K562 (cell line): ENCODE results near the gene NSMF. TPM values are rescaled to one million over a fixed set of nuclear protein-coding genes. Genes with fewer than 3 reads are reported as not detected.

Source experiments
- ARHGAP35 ChIP-seq: fragments of 450-650 bp; IDR thresholded peaks from 2 replicates; pipeline ENCODE4 v1.6.1; 2018; ENCODE audit not compliant: partially characterized antibody
- BCL6 ChIP-seq: fragments of 250-450 bp; sonication (Bioruptor Pico); IDR thresholded peaks from 2 replicates; pipeline ENCODE4 v1.4.0; 2020
- CEBPG ChIP-seq, 3 experiments: fragments of 200-800 bp in 1 of 3; sonication (Bioruptor generic) in 1 of 3; sonication (generic) in 1 of 3; formaldehyde crosslinking in 1 of 3; IDR thresholded peaks in 2 of 3; conservative IDR thresholded peaks in 1 of 3; 2 replicates each; pipeline versions ENCODE4 v1.6.1 to v1.8.0; 2016 to 2022; ENCODE audit warnings: missing compliant biosample characterization in 2 of 3, missing genetic modification characterization in 2 of 3, mild to moderate bottlenecking in 1 of 3, missing genetic modification reagents in 1 of 3
- CHAMP1 ChIP-seq: fragments of 450-650 bp; IDR thresholded peaks from 2 replicates; pipeline ENCODE4 v1.6.1; 2016; ENCODE audit warnings: mild to moderate bottlenecking
- CTCFL ChIP-seq: IDR thresholded peaks from 2 replicates; pipeline ENCODE4 v1.6.1; 2011; ENCODE audit warnings: borderline replicate concordance, low read depth, mild to moderate bottlenecking, moderate library complexity, low read length; ENCODE audit not compliant: insufficient read depth, poor library complexity, severe bottlenecking
- ETV1 ChIP-seq: fragments of 450-650 bp; conservative IDR thresholded peaks from 2 replicates; pipeline ENCODE4 v1.6.1; 2016; ENCODE audit warnings: missing genetic modification characterization, control low read depth, low read depth, missing compliant biosample characterization
- GMEB1 ChIP-seq: fragments of 250-450 bp; sonication (Bioruptor Pico); IDR thresholded peaks from 2 replicates; pipeline ENCODE4 v1.4.0; 2020; ENCODE audit warnings: mild to moderate bottlenecking
- HBP1 ChIP-seq: fragments of 450-650 bp; formaldehyde crosslinking; IDR thresholded peaks from 2 replicates; pipeline ENCODE4 v1.4.0; 2022; ENCODE audit warnings: missing genetic modification characterization
- MAFG ChIP-seq: fragments of 450-650 bp; conservative IDR thresholded peaks from 2 replicates; pipeline ENCODE4 v1.6.1; 2016; ENCODE audit warnings: missing genetic modification characterization, missing compliant biosample characterization
- STAG1 ChIP-seq: sonication (generic); formaldehyde crosslinking; IDR thresholded peaks from 2 replicates; pipeline ENCODE4 v1.5.0; 2020; ENCODE audit warnings: missing genetic modification reagents, borderline replicate concordance
- ZBTB5 ChIP-seq: fragments of 450-650 bp; IDR thresholded peaks from 2 replicates; pipeline ENCODE4 v1.6.1; 2017; ENCODE audit warnings: antibody characterized with exemption
- ZKSCAN8 ChIP-seq: fragments of 200-800 bp; sonication (Bioruptor generic); IDR thresholded peaks from 2 replicates; pipeline ENCODE4 v1.6.1; 2016; ENCODE audit warnings: missing genetic modification characterization, missing compliant biosample characterization
- ZNF398 ChIP-seq: fragments of 250-450 bp; sonication (Bioruptor Pico); IDR thresholded peaks from 2 replicates; pipeline ENCODE4 v1.8.0; 2021; ENCODE audit warnings: moderate library complexity, mild to moderate bottlenecking, inconsistent platforms
- ZNF57 ChIP-seq: fragments of 450-650 bp; formaldehyde crosslinking; IDR thresholded peaks from 2 replicates; pipeline ENCODE4 v1.4.0; 2020; ENCODE audit warnings: mild to moderate bottlenecking, moderate library complexity
- polyA plus RNA-seq, 8 experiments: library from polyadenylated mRNA; depleted of rRNA in 4 of 8; stranded (reverse) in 5 of 8; unstranded in 3 of 8; fragments of >200 nt; fragmentation: Nextera tagmentation in 2 of 8; fragmentation: Illumina TruSeq in 1 of 8; extraction: Ambion mirVana in 2 of 8; extraction: Trizol in 1 of 8; gene quantifications; 2 replicates each; pipeline versions ENCODE4 v1.2.1 to v1.2.3, GENCODE V29; 2011 to 2014; ENCODE audit warnings: inconsistent platforms in 1 of 8, missing spikeins in 1 of 8
- total RNA-seq, 7 experiments: library from RNA; depleted of rRNA in 6 of 7; stranded (reverse); fragments of >200 nt in 6 of 7; fragmentation: Illumina TruSeq in 2 of 7; extraction: Trizol in 2 of 7; gene quantifications; 2 replicates each; pipeline versions ENCODE4 v1.2.1 to v1.2.3, GENCODE V29; 2011 to 2021; ENCODE audit warnings: low replicate concordance in 1 of 7

NSMF gene
- total and polyA plus RNA-seq, 9 of the 15 experiments (the other 6 are each of a cell fraction or from before 2014, with no cell fraction given): 0.20 to 82.7 (median 29.3) TPM

- TF ChIP-seq GMEB1 (CRISPR knock-in tag) (peak; percentile 68), ZBTB5 (no peak), ZNF398 (CRISPR knock-in tag) (no peak), HBP1 (CRISPR knock-in tag) (0 out of 2 replicates have a peak, but pooled peaks have one; percentile 4), STAG1 (no peak), CHAMP1 (no peak), ZNF57 (CRISPR knock-in tag) (no peak), BCL6 (CRISPR knock-in tag) (no peak), MAFG (peak; percentile 99), ARHGAP35 (no peak), CTCFL (no peak), ZKSCAN8 (CRISPR knock-in tag) (no peak), ETV1 (peak; percentile 27; the same call in 1 of the 2 replicates), CEBPG (CRISPR knock-in tag; IDR thresholded peaks at IDR 0.05) (no peak), CEBPG (tag; conservative IDR thresholded peaks at IDR 0.05 in 1 of 2, IDR thresholded peaks at IDR 0.05 in 1 of 2) (peak in 1 of 2 experiments; percentile 39; a peak in 2 of 4 replicates)
Observed at GRCh38 chr9:137482094-137482781, 23.1 kb upstream of the NSMF start (continued).
